ENCODE results near the gene OSTC.

Gene OSTC

GRCh38 chr4:108620933-108621905 lies 29.2 kb upstream of the OSTC start:
- H2AFZ ChIP-seq (ENCODE audit: low read length): peak overlapping the region; percentile 52
- no peaks in the 10 kb centered on the region for H3K9me2 ChIP-seq (replicated peaks; ENCODE audit: insufficient read depth, low read length)
- peaks cover 14% of the 10 kb centered on the region; the same call in 1 of the 2 replicates for H4K20me1 ChIP-seq (ENCODE audit: insufficient read depth, low read length)
- peak overlapping the region; percentile 87 for H3K4me3 ChIP-seq (ENCODE audit: low read length)
- H3K4me1 ChIP-seq (ENCODE audit: low read length): 0 out of 2 replicates have a peak, but pooled peaks cover 3% of the 10 kb centered on the region
- peaks cover 14% of the 10 kb centered on the region; the same call in 1 of the 2 replicates for H3K36me3 ChIP-seq (replicated peaks; ENCODE audit: insufficient read depth, low read length)
- H3K4me2 ChIP-seq (ENCODE audit: low read depth, low read length): peak overlapping the region; percentile 80
- H3K9me3 ChIP-seq (replicated peaks; ENCODE audit: insufficient read depth, low read length): no peaks in the 10 kb centered on the region
- H3K9ac ChIP-seq (ENCODE audit: low read length): peak overlapping the region; percentile 90
- no peaks in the 10 kb centered on the region for H3K27me3 ChIP-seq (replicated peaks; ENCODE audit: insufficient read depth, low read length)
- 0 out of 2 replicates have a peak, but pooled peaks cover 7% of the 10 kb centered on the region for H3F3A ChIP-seq (ENCODE audit: insufficient read depth, low read length)
- peak; percentile 32 for DNase-seq
- H3K79me2 ChIP-seq (ENCODE audit: low read length): peaks cover 45% of the 10 kb centered on the region
- TF ChIP-seq EZH2phosphoT487 (IDR thresholded peaks at IDR 0.05; ENCODE audit: low read length) (no peak), EZH2 (optimal IDR thresholded peaks at IDR 0.05; ENCODE audit: low read depth, low read length) (no peak)
- TF ChIP-seq, protein P1, sequence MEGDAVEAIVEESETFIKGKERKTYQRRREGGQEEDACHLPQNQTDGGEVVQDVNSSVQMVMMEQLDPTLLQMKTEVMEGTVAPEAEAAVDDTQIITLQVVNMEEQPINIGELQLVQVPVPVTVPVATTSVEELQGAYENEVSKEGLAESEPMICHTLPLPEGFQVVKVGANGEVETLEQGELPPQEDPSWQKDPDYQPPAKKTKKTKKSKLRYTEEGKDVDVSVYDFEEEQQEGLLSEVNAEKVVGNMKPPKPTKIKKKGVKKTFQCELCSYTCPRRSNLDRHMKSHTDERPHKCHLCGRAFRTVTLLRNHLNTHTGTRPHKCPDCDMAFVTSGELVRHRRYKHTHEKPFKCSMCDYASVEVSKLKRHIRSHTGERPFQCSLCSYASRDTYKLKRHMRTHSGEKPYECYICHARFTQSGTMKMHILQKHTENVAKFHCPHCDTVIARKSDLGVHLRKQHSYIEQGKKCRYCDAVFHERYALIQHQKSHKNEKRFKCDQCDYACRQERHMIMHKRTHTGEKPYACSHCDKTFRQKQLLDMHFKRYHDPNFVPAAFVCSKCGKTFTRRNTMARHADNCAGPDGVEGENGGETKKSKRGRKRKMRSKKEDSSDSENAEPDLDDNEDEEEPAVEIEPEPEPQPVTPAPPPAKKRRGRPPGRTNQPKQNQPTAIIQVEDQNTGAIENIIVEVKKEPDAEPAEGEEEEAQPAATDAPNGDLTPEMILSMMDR (IDR thresholded peaks at IDR 0.05; ENCODE audit: low read length): no peak
- peak overlapping the region; percentile 60; the same call in 1 of the 2 replicates for H3K27ac ChIP-seq (ENCODE audit: low read length)

- TF ChIP-seq, protein P1 (IDR thresholded peaks at IDR 0.05; ENCODE audit: low read length): no peak
- no peak for TF ChIP-seq EZH2phosphoT487 (IDR thresholded peaks at IDR 0.05; ENCODE audit: low read length)
- TF ChIP-seq EZH2 (optimal IDR thresholded peaks at IDR 0.05; ENCODE audit: low read depth, low read length): no peak
- Histone ChIP-seq H3K27ac (ENCODE audit: low read length) (peak overlapping the region; percentile 60; the same call in 1 of the 2 replicates), H3F3A (ENCODE audit: insufficient read depth, low read length) (0 out of 2 replicates have a peak, but pooled peaks cover 7% of the 10 kb centered on the region), H3K9ac (ENCODE audit: low read length) (peak overlapping the region; percentile 90; the same call in 1 of the 2 replicates), H2AFZ (ENCODE audit: low read length) (no peak overlapping the region), H3K36me3 (replicated peaks; ENCODE audit: insufficient read depth, low read length) (peaks cover 14% of the 10 kb centered on the region; the same call in 1 of the 2 replicates), H3K4me3 (ENCODE audit: low read length) (peak overlapping the region; percentile 87; the same call in 1 of the 2 replicates), H3K9me2 (replicated peaks; ENCODE audit: insufficient read depth, low read length) (no peaks in the 10 kb centered on the region), H3K27me3 (replicated peaks; ENCODE audit: insufficient read depth, low read length) (no peaks in the 10 kb centered on the region), H3K9me3 (replicated peaks; ENCODE audit: insufficient read depth, low read length) (no peaks in the 10 kb centered on the region), H3K79me2 (ENCODE audit: low read length) (peaks cover 45% of the 10 kb centered on the region), H3K4me2 (ENCODE audit: low read depth, low read length) (peak overlapping the region; percentile 80), H3K4me1 (ENCODE audit: low read length) (0 out of 2 replicates have a peak, but pooled peaks cover 3% of the 10 kb centered on the region), H4K20me1 (ENCODE audit: insufficient read depth, low read length) (peaks cover 14% of the 10 kb centered on the region; the same call in 1 of the 2 replicates)
- peak; percentile 39 for DNase-seq
Measured at GRCh38 chr4:108622022-108622421, 28.4 kb upstream of the OSTC start.

GRCh38 chr4:108622828-108623227 lies 27.6 kb upstream of the OSTC start:
- DNase-seq: no peak
- no peak overlapping the region for H3K9ac ChIP-seq (ENCODE audit: low read length)
- H3K4me2 ChIP-seq (ENCODE audit: low read depth, low read length): peak overlapping the region; percentile 80; the same call in 1 of the 2 replicates
- 0 out of 2 replicates have a peak, but pooled peaks cover 3% of the 10 kb centered on the region for H3K4me1 ChIP-seq (ENCODE audit: low read length)
- H2AFZ ChIP-seq (ENCODE audit: low read length): no peak overlapping the region
- no peaks in the 10 kb centered on the region for H3K9me3 ChIP-seq (replicated peaks; ENCODE audit: insufficient read depth, low read length)
- H4K20me1 ChIP-seq (ENCODE audit: insufficient read depth, low read length): peaks cover 14% of the 10 kb centered on the region; the same call in 1 of the 2 replicates
- peaks cover 45% of the 10 kb centered on the region for H3K79me2 ChIP-seq (ENCODE audit: low read length)
- TF ChIP-seq, protein P1 (IDR thresholded peaks at IDR 0.05; ENCODE audit: low read length): no peak
- TF ChIP-seq EZH2phosphoT487 (IDR thresholded peaks at IDR 0.05; ENCODE audit: low read length): no peak
- no peak for TF ChIP-seq EZH2 (optimal IDR thresholded peaks at IDR 0.05; ENCODE audit: low read depth, low read length)
- H3F3A ChIP-seq (ENCODE audit: insufficient read depth, low read length): 0 out of 2 replicates have a peak, but pooled peaks cover 7% of the 10 kb centered on the region
- H3K27ac ChIP-seq (ENCODE audit: low read length): no peak overlapping the region
- H3K27me3 ChIP-seq (replicated peaks; ENCODE audit: insufficient read depth, low read length): no peaks in the 10 kb centered on the region
- H3K4me3 ChIP-seq (ENCODE audit: low read length): no peak overlapping the region
- H3K36me3 ChIP-seq (replicated peaks; ENCODE audit: insufficient read depth, low read length): peaks cover 14% of the 10 kb centered on the region; the same call in 1 of the 2 replicates
- no peaks in the 10 kb centered on the region for H3K9me2 ChIP-seq (replicated peaks; ENCODE audit: insufficient read depth, low read length)
